ENCODE measurements around the gene CREB3L2.
"Not testable (repeated sequence)": the region's sequence is repeated elsewhere in the genome, so short reads cannot be mapped to it uniquely, and the experiment has no call there.

The CREB3L2 gene

GRCh38 chr7:137928626-137929025, 73.3 kb downstream of the CREB3L2 start:
- DNase-seq: no peak

- DNase-seq: no peak
These were observed 74.5 kb downstream of the CREB3L2 start for GRCh38 chr7:137927386-137927785.

- DNase-seq: not testable (repeated sequence)
These were observed 75.7 kb downstream of the CREB3L2 start for GRCh38 chr7:137926206-137926605.

GRCh38 chr7:137925754-137926153, 76.1 kb downstream of the CREB3L2 start:
- DNase-seq: no peak

- DNase-seq: no peak
These were observed 76.8 kb downstream of the CREB3L2 start for GRCh38 chr7:137925091-137925490.

- DNase-seq: no peak
These were observed 78.5 kb downstream of the CREB3L2 start for GRCh38 chr7:137923380-137923779.

GRCh38 chr7:137920637-137921399, 81.1 kb downstream of the CREB3L2 start:
- DNase-seq: no peak

GRCh38 chr7:137919987-137920386, 81.9 kb downstream of the CREB3L2 start:
- DNase-seq: no peak

- no peak for DNase-seq
These were observed 84.8 kb downstream of the CREB3L2 start for GRCh38 chr7:137916980-137917645.

GRCh38 chr7:137916564-137916963, 85.3 kb downstream of the CREB3L2 start:
- no peak for DNase-seq

GRCh38 chr7:137915266-137915665, 86.6 kb downstream of the CREB3L2 start:
- no peak for DNase-seq

- DNase-seq: no peak
These were observed 87.9 kb downstream of the CREB3L2 start for GRCh38 chr7:137913985-137914384.

GRCh38 chr7:137909042-137909441, 92.8 kb downstream of the CREB3L2 start:
- no peak for DNase-seq

- no peak for DNase-seq
These were observed 93.8 kb downstream of the CREB3L2 start for GRCh38 chr7:137908106-137908505.

GRCh38 chr7:137906636-137907035, 95.2 kb downstream of the CREB3L2 start:
- DNase-seq: not testable (repeated sequence)

- no peak for DNase-seq
These were observed 97.1 kb downstream of the CREB3L2 start for GRCh38 chr7:137904833-137905232.

GRCh38 chr7:137903382-137904169, 98.3 kb downstream of the CREB3L2 start:
- peak; percentile 75 for DNase-seq

- no peak for DNase-seq
These were observed 101.7 kb downstream of the CREB3L2 start for GRCh38 chr7:137900137-137900536.

GRCh38 chr7:137898839-137899721, 102.8 kb downstream of the CREB3L2 start:
- peak; percentile 80 for DNase-seq

- DNase-seq: no peak
These were observed 106.3 kb downstream of the CREB3L2 start for GRCh38 chr7:137895301-137896221.

- DNase-seq: no peak
These were observed 108.6 kb downstream of the CREB3L2 start for GRCh38 chr7:137893143-137893742.

All from RPMI8226 (cell line).